Esophagus squamous epithelium (tissue), 5 donors: ENCODE results near the gene CYB5A. TPM values are rescaled to one million over a fixed set of nuclear protein-coding genes. Genes with fewer than 3 reads are reported as not detected.

Experiments used
- DNase-seq: peaks from one replicate; lab custom pipeline; 2025; lab: John Stamatoyannopoulos, UW
- H3K27ac ChIP-seq, 4 donors: fragments of 200-600 bp; sonication (generic); one replicate each; pipeline ENCODE4 v1.5.1; 2016 to 2019; ENCODE audit warnings: mild to moderate bottlenecking in 1 of 4
- H3K27me3 ChIP-seq, 4 donors: fragments of 200-600 bp; sonication (generic); 1 replicate in 3 of 4; 2 replicates in 1 of 4; pipeline versions ENCODE4 v1.5.1 to v1.6.0; 2017 to 2021; ENCODE audit warnings: antibody characterized with exemption in 1 of 4
- H3K36me3 ChIP-seq, 3 donors: fragments of 200-600 bp; sonication (generic); one replicate each; pipeline ENCODE4 v1.5.1; 2016 to 2019
- H3K4me1 ChIP-seq, 3 donors: fragments of 200-600 bp; sonication (generic); one replicate each; pipeline ENCODE4 v1.5.1; 2017 to 2019
- H3K4me3 ChIP-seq, 4 donors: fragments of 200-600 bp; sonication (generic); 1 replicate in 3 of 4; 2 replicates in 1 of 4; pipeline ENCODE4 v1.5.1; 2016 to 2019; ENCODE audit warnings: mild to moderate bottlenecking in 2 of 4, moderate library complexity in 1 of 4
- H3K9me3 ChIP-seq, 3 donors: fragments of 200-600 bp; sonication (generic); one replicate each; pipeline ENCODE4 v1.5.1; 2016 to 2019
- CTCF ChIP-seq, 6 experiments: fragments of 450-650 bp in 4 of 6; fragments of 200-600 bp in 2 of 6; sonication (generic) in 2 of 6; IDR thresholded peaks; one replicate each; pipeline ENCODE4 v1.5.1; 2016 to 2019; ENCODE audit warnings: antibody characterized with exemption in 6 of 6, mild to moderate bottlenecking in 4 of 6, moderate library complexity in 4 of 6
- POLR2A ChIP-seq, 4 donors: fragments of 450-650 bp; IDR thresholded peaks; one replicate each; pipeline ENCODE4 v1.6.1; 2017; ENCODE audit warnings: antibody characterized with exemption in 4 of 4, mild to moderate bottlenecking in 4 of 4, moderate library complexity in 3 of 4
- WGBS, 2 donors: methylation state at CpG; one replicate each; pipeline ENCODE4 v1.1.5; 2018; 5-methylcytosine and 5-hydroxymethylcytosine counted together
- intact Hi-C: fragments of 100-400 bp; cut with DNase I; formaldehyde crosslinking; loops from one replicate; pipeline ENCODE4 v1.15.0; 2022
- total RNA-seq, 4 donors: library from RNA; depleted of rRNA; stranded (reverse); fragments of >200 nt; gene quantifications; one replicate each; pipeline ENCODE4 v1.1.0, GENCODE V29; 2016
- donor health status: DM: yes; HTN: yes; CAD: no.

The CYB5A gene
- total RNA-seq, 4 donors from 2014 or later = 75.2 to 115 (median 90.3) TPM

GRCh38 chr18:74257083-74257482 is 34.7 kb downstream of the CYB5A start:
- no peaks in the 10 kb centered on the region for H3K27me3 ChIP-seq
- H3K9me3 ChIP-seq = no peaks in the 10 kb centered on the region
- intact Hi-C loops = no loop called here
- H3K36me3 ChIP-seq = peaks cover 0 to 67% (median 0%) of the 10 kb centered on the region in 3 donors
- no peak overlapping the region for H3K27ac ChIP-seq
- H3K4me1 ChIP-seq = peaks cover 0 to 12% (median 0%) of the 10 kb centered on the region in 3 donors
- no peak overlapping the region for H3K4me3 ChIP-seq
- 63 to 71% methylated on average over 7 of the region's 7 CpGs for WGBS, 2 donors
- no peak for TF ChIP-seq POLR2A (IDR thresholded peaks at IDR 0.05)
- no peak for TF ChIP-seq CTCF (IDR thresholded peaks at IDR 0.05)
- DNase-seq = no peak

- no peak overlapping the region for H3K27ac ChIP-seq
- 85 to 87% methylated on average over 5 of the region's 5 CpGs for WGBS, 2 donors
- no peaks in the 10 kb centered on the region for H3K9me3 ChIP-seq
- H3K27me3 ChIP-seq = no peaks in the 10 kb centered on the region
- intact Hi-C loops = no loop called here
- TF ChIP-seq POLR2A (IDR thresholded peaks at IDR 0.05) (no peak), CTCF (IDR thresholded peaks at IDR 0.05) (no peak)
- DNase-seq = no peak
- H3K36me3 ChIP-seq = peaks cover 0 to 59% (median 0%) of the 10 kb centered on the region in 3 donors
- no peak overlapping the region for H3K4me3 ChIP-seq
- peaks cover 0 to 21% (median 6%) of the 10 kb centered on the region in 3 donors for H3K4me1 ChIP-seq
Observed at GRCh38 chr18:74256190-74256589, 35.6 kb downstream of the CYB5A start.

- TF ChIP-seq POLR2A (IDR thresholded peaks at IDR 0.05) (no peak), CTCF (IDR thresholded peaks at IDR 0.05) (no peak)
- Histone ChIP-seq H3K27ac (peak overlapping the region in 1 of 4 donors; percentile 15), H3K4me3 (no peak overlapping the region), H3K9me3 (no peaks in the 10 kb centered on the region), H3K36me3 (peaks cover 0 to 57% (median 0%) of the 10 kb centered on the region in 3 donors), H3K4me1 (peaks cover 0 to 28% (median 7%) of the 10 kb centered on the region in 3 donors), H3K27me3 (no peaks in the 10 kb centered on the region)
- no peak for DNase-seq
- intact Hi-C loops = no loop called here
- 43 to 57% methylated on average over 4 of the region's 4 CpGs for WGBS, 2 donors
Observed at GRCh38 chr18:74255131-74255616, 36.6 kb downstream of the CYB5A start.

GRCh38 chr18:74252039-74252395 is 39.7 kb downstream of the CYB5A start:
- Histone ChIP-seq H3K27ac (peak overlapping the region in 1 of 4 donors; percentile 29), H3K36me3 (peaks cover 0 to 31% (median 0%) of the 10 kb centered on the region in 3 donors), H3K4me3 (no peak overlapping the region), H3K9me3 (no peaks in the 10 kb centered on the region), H3K4me1 (peaks cover 0 to 28% (median 7%) of the 10 kb centered on the region in 3 donors), H3K27me3 (no peaks in the 10 kb centered on the region)
- TF ChIP-seq CTCF (IDR thresholded peaks at IDR 0.05) (no peak), POLR2A (IDR thresholded peaks at IDR 0.05) (no peak)
- intact Hi-C loops = no loop called here
- DNase-seq = no peak
- WGBS, 2 donors = 78 to 88% methylated on average over 4 of the region's 4 CpGs

- Histone ChIP-seq H3K4me1 (peaks cover 0 to 28% (median 7%) of the 10 kb centered on the region in 3 donors), H3K4me3 (no peak overlapping the region), H3K27me3 (no peaks in the 10 kb centered on the region), H3K27ac (peak overlapping the region in 2 of 4 donors; percentile 14 to 32), H3K9me3 (no peaks in the 10 kb centered on the region), H3K36me3 (peaks cover 0 to 31% (median 0%) of the 10 kb centered on the region in 3 donors)
- no peak for DNase-seq
- TF ChIP-seq CTCF (IDR thresholded peaks at IDR 0.05) (no peak), POLR2A (IDR thresholded peaks at IDR 0.05) (no peak)
- intact Hi-C loops = no loop called here
- WGBS, 2 donors = 49 to 62% methylated on average over 4 of the region's 4 CpGs
Observed at GRCh38 chr18:74251297-74252038, 40.3 kb downstream of the CYB5A start.
